A549 (cell line): ENCODE data around the gene PDE8A. TPM values are rescaled to one million over a fixed set of nuclear protein-coding genes. Genes with fewer than 3 reads are reported as not detected.

Source experiments
- ATAC-seq, 2 experiments: fragments of 200-7000 bp in 1 of 2; fragments of >200 bp in 1 of 2; cut with Nextera tagmentation in 1 of 2; cut with Tn5 transposase in 1 of 2; 3 replicates each; pipeline versions ENCODE4 v1.8.0 to v1.9.1; 2018 to 2020; ENCODE audit warnings: mild to moderate bottlenecking in 1 of 2, moderate library complexity in 1 of 2
- CTCF ChIA-PET: fragments of 300-600 bp; sonication (Branson Sonifier 250); formaldehyde crosslinking; extraction: SDS; loops from one replicate; lab custom pipeline; 2021; ENCODE audit warnings: antibody characterized with exemption, inconsistent platforms; lab: Yijun Ruan, JAX
- POLR2A ChIA-PET: fragments of 350-600 bp; formaldehyde crosslinking; extraction: SDS; loops from one replicate; lab custom pipeline; 2021; ENCODE audit warnings: antibody characterized with exemption, inconsistent platforms; lab: Yijun Ruan, JAX
- DNase-seq, 2 experiments: peaks; one replicate each; pipeline versions ENCODE4 v3.0.0 to v3.0.0-alpha.2; 2011 to 2016; ENCODE audit warnings: low read depth in 1 of 2, low spot score in 1 of 2
- FAIRE-seq: peaks from 2 replicates; lab custom pipeline; 2011; peaks lifted over from hg19 to GRCh38; lab: Jason Lieb, UNC
- H3K27ac ChIP-seq, 2 experiments: fragments of >200 bp; sonication (Bioruptor Twin); formaldehyde crosslinking; 3 replicates each; pipeline ENCODE4 v1.5.1; 2016 to 2017
- H3K4me1 ChIP-seq: fragments of >200 bp; sonication (Bioruptor Twin); formaldehyde crosslinking; 3 replicates; pipeline ENCODE4 v1.6.1; 2016
- H3K4me2 ChIP-seq: fragments of >200 bp; sonication (Bioruptor Twin); formaldehyde crosslinking; 3 replicates; pipeline ENCODE4 v1.6.1; 2016
- H3K4me3 ChIP-seq: fragments of >200 bp; sonication (Bioruptor Twin); formaldehyde crosslinking; 3 replicates; pipeline ENCODE4 v1.5.1; 2016
- H3K9me3 ChIP-seq: fragments of >200 bp; sonication (Bioruptor Twin); formaldehyde crosslinking; 3 replicates; pipeline ENCODE4 v1.6.1; 2016
- BCL3 ChIP-seq: fragments of >200 bp; sonication (Bioruptor Twin); formaldehyde crosslinking; IDR thresholded peaks from 3 replicates; pipeline ENCODE4 v1.6.1; 2016
- EP300 ChIP-seq, 2 experiments: fragments of >200 bp; sonication (Bioruptor Twin); formaldehyde crosslinking; IDR thresholded peaks; 2 replicates in 1 of 2; 3 replicates in 1 of 2; pipeline ENCODE4 v1.6.1; 2016 to 2017
- FOSL2 ChIP-seq, 2 experiments: fragments of 450-650 bp in 1 of 2; fragments of >200 bp in 1 of 2; sonication (Bioruptor Twin) in 1 of 2; formaldehyde crosslinking; IDR thresholded peaks; 2 replicates each; pipeline versions ENCODE4 v1.5.0 to v1.6.1; 2016 to 2020; ENCODE audit warnings: mild to moderate bottlenecking in 1 of 2, moderate library complexity in 1 of 2
- GATA3 ChIP-seq: IDR thresholded peaks from 2 replicates; pipeline ENCODE4 v1.6.1; 2012; ENCODE audit warnings: borderline replicate concordance
- HOXA7 ChIP-seq: fragments of 250-450 bp; sonication (Bioruptor Pico); IDR thresholded peaks from 2 replicates; pipeline ENCODE4 v1.5.0; 2020; ENCODE audit warnings: mild to moderate bottlenecking, moderate library complexity
- MAFK ChIP-seq: fragments of 450-650 bp; IDR thresholded peaks from 2 replicates; pipeline ENCODE4 v1.6.1; 2014; ENCODE audit not compliant: partially characterized antibody
- MAZ ChIP-seq: fragments of 150-350 bp; IDR thresholded peaks from 2 replicates; pipeline ENCODE4 v1.6.1; 2014; ENCODE audit warnings: antibody characterized with exemption, low read depth, low read length, borderline replicate concordance
- NFE2L2 ChIP-seq: fragments of 150-350 bp; conservative IDR thresholded peaks from 2 replicates; pipeline ENCODE4 v1.6.1; 2014; ENCODE audit warnings: low read length
- NR3C1 ChIP-seq: fragments of >200 bp; sonication (Bioruptor Twin); formaldehyde crosslinking; IDR thresholded peaks from 3 replicates; pipeline ENCODE4 v1.6.1; 2017
- RARB ChIP-seq: fragments of 250-450 bp; sonication (Bioruptor Pico); IDR thresholded peaks from 2 replicates; pipeline ENCODE4 v1.8.0; 2021; ENCODE audit warnings: mild to moderate bottlenecking, moderate library complexity
- USF2 ChIP-seq: fragments of 450-650 bp; IDR thresholded peaks from 2 replicates; pipeline ENCODE4 v1.6.1; 2014; ENCODE audit warnings: antibody characterized with exemption
- WGBS: methylation state at CpG from one replicate; pipeline ENCODE4 v1.1.6; 2017; ENCODE audit errors: missing lambda C conversion rate; 5-methylcytosine and 5-hydroxymethylcytosine counted together
- polyA plus RNA-seq, 4 experiments: library from polyadenylated mRNA; depleted of rRNA in 3 of 4; stranded (reverse); fragments of >200 nt; fragmentation: RNase III in 1 of 4; extraction: RNeasy Plus Mini Kit Qiagen cat#74134 plus additional on column Dnase treatment in 1 of 4; gene quantifications; 2 replicates in 3 of 4; 3 replicates in 1 of 4; pipeline ENCODE4 v1.2.3, GENCODE V29; 2011 to 2017
- TF ChIP-seq, protein P1 (sequence below): IDR thresholded peaks from 2 replicates; pipeline ENCODE4 v1.6.1; 2012
- TF ChIP-seq, protein P2 (sequence below): IDR thresholded peaks from 2 replicates; pipeline ENCODE4 v1.6.1; 2012
- TF ChIP-seq, protein P3 (sequence below): fragments of 150-350 bp; IDR thresholded peaks from 2 replicates; pipeline ENCODE4 v1.6.1; 2014; ENCODE audit warnings: low read depth, mild to moderate bottlenecking, low read length

PDE8A gene
- polyA plus RNA-seq, 2 of the 4 experiments (the other 2 are of a cell fraction), result 45.3 to 204 TPM

GRCh38 chr15:84946772-84947489 lies 34.7 kb upstream of the PDE8A start:
- no peak overlapping the region for H3K4me2 ChIP-seq
- 80% methylated on average over 5 of the region's 5 CpGs for WGBS
- H3K27ac ChIP-seq, result peak overlapping the region in 1 of 2 experiments; percentile 59; a peak in 3 of 6 replicates
- peaks cover 15% of the 10 kb centered on the region; the same call in 2 of the 3 replicates for H3K4me1 ChIP-seq
- DNase-seq (no peak), FAIRE-seq (no peak), ATAC-seq (no peak)
- TF ChIP-seq, protein P1, sequence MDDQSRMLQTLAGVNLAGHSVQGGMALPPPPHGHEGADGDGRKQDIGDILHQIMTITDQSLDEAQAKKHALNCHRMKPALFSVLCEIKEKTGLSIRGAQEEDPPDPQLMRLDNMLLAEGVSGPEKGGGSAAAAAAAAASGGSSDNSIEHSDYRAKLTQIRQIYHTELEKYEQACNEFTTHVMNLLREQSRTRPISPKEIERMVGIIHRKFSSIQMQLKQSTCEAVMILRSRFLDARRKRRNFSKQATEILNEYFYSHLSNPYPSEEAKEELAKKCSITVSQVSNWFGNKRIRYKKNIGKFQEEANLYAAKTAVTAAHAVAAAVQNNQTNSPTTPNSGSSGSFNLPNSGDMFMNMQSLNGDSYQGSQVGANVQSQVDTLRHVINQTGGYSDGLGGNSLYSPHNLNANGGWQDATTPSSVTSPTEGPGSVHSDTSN, result no peak
- ChIA-PET CTCF (interaction anchor here (0.8 to 12.5 kb wide), 8 partner anchors 9 to 348 kb away, joined by 3 to 78 read pairs (median 7); no protein-coding TSS in a partner anchor), POLR2A (no interaction called here)
- no peak overlapping the region for H3K4me3 ChIP-seq
- 0 out of 3 replicates have a peak, but pooled peaks cover 2% of the 10 kb centered on the region for H3K9me3 ChIP-seq

DNA sequence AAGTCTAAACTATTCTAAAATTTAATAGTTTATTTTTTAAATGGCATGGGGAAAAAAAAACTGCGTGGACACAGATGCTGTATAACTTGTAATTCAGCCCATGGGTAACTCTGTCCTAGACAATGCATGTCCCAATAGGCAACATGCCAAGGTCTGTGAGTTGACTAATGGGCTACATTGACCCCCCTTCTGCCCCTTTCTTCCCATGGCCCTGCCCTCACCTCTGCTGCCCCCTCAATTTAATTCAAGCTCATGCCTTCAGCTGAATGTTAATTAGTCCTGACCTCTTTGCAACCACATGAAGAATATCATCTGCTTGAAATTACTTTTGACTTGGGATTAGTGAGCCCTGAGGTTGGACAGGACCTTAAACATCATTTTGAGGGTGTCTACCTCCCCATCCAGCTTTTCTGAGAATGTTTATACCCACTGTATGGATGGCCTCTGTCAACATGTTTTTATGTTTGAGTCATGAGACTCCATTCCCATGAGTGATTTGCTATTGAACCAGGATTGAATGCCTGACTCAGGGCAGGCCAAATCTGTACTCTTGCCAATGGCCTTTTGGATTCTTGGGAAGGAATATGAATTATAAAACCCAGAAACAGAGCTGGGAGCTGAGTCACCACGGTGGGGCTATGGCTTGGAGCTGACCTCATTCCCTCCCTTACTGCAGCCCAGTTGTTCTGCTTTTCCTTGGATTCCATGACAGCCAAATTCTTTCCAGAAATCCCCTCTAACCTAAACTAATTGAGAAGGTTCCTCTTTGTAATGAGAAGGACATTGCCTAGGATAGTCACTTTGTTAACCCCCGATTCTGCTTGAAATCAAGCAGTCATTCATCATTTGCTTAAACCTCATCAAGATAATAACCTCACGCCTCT lies 33.5 kb upstream of the PDE8A start:
- H3K27ac ChIP-seq, result peak overlapping the region in 1 of 2 experiments; percentile 55; a peak in 3 of 6 replicates
- H3K4me2 ChIP-seq, result peak overlapping the region; percentile 11; the same call in 2 of the 3 replicates
- WGBS, result 61% methylated on average over 4 of the region's 4 CpGs
- H3K9me3 ChIP-seq, result no peaks in the 10 kb centered on the region
- peaks cover 15% of the 10 kb centered on the region; the same call in 2 of the 3 replicates for H3K4me1 ChIP-seq
- ChIA-PET POLR2A (no interaction called here), CTCF (interaction anchor here (0.6 to 12.5 kb wide), 16 partner anchors 8 to 377 kb away, joined by 3 to 78 read pairs (median 4); partner anchors contain the start of gene WDR73)
- ATAC-seq, result peak; percentile 36 to 74; a peak in 4 of 6 replicates
- peak in 1 of 2 experiments; percentile 43 for DNase-seq
- no peak overlapping the region for H3K4me3 ChIP-seq
- FAIRE-seq, result no peak
- TF ChIP-seq MAFK (peak; percentile 2), FOSL2 (IDR thresholded peaks at IDR 0.05) (no peak), FOSL2 (CRISPR knock-in tag; IDR thresholded peaks at IDR 0.05) (peak; percentile 55), GATA3 (no peak)

DNA sequence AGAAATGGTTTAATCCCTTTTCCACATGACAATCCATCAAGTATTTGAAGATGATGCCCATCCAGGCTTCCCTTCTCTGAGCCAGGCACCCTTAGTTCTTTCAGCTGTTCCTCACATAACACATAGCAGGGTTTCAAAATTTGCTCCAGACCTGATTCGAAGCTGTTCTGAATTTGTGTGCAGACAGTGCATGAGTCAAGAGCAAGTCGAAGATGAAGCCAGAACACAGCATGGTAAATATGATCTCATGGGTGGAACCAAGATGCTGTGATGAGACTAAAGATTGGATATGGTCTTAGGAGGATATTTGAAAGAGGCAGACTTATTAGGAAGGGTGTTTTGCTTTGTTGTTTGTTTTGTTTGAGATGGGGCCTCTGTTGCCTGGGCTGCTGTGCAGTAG lies 32.6 kb upstream of the PDE8A start:
- no peak for FAIRE-seq
- WGBS, result 93% methylated on average over 2 of the region's 2 CpGs
- Histone ChIP-seq H3K4me3 (no peak overlapping the region), H3K9me3 (no peaks in the 10 kb centered on the region), H3K4me1 (peaks cover 15% of the 10 kb centered on the region; the same call in 2 of the 3 replicates), H3K4me2 (no peak overlapping the region), H3K27ac (peak overlapping the region in 1 of 2 experiments; percentile 38; a peak in 2 of 6 replicates)
- DNase-seq, result no peak
- ATAC-seq, result no peak
- CTCF ChIA-PET, result interaction anchor here (0.6 to 12.5 kb wide), 11 partner anchors 9 to 378 kb away, joined by 3 to 132 read pairs (median 4); partner anchors contain the start of gene WDR73
- TF ChIP-seq, protein P2, sequence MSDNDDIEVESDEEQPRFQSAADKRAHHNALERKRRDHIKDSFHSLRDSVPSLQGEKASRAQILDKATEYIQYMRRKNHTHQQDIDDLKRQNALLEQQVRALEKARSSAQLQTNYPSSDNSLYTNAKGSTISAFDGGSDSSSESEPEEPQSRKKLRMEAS, result no peak
- no peak for TF ChIP-seq BCL3
- TF ChIP-seq, protein P3, sequence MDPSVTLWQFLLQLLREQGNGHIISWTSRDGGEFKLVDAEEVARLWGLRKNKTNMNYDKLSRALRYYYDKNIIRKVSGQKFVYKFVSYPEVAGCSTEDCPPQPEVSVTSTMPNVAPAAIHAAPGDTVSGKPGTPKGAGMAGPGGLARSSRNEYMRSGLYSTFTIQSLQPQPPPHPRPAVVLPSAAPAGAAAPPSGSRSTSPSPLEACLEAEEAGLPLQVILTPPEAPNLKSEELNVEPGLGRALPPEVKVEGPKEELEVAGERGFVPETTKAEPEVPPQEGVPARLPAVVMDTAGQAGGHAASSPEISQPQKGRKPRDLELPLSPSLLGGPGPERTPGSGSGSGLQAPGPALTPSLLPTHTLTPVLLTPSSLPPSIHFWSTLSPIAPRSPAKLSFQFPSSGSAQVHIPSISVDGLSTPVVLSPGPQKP, result no peak
- POLR2A ChIA-PET, result no interaction called here

- Histone ChIP-seq H3K4me3 (no peak overlapping the region), H3K4me2 (no peak overlapping the region), H3K27ac (peak overlapping the region in 1 of 2 experiments; percentile 10; a peak in 1 of 6 replicates), H3K4me1 (peaks cover 17% of the 10 kb centered on the region), H3K9me3 (no peaks in the 10 kb centered on the region)
- ChIA-PET CTCF (interaction anchor here (1.2 to 7.0 kb wide), 6 partner anchors 8 to 351 kb away, joined by 3 to 132 read pairs (median 4); no protein-coding TSS in a partner anchor), POLR2A (no interaction called here)
- TF ChIP-seq MAFK (no peak), USF2 (no peak), RARB (CRISPR knock-in tag) (no peak), NR3C1 (no peak), EP300 (IDR thresholded peaks at IDR 0.05) (no peak), HOXA7 (no peak), MAZ (no peak), NFE2L2 (no peak)
- TF ChIP-seq, protein P1, result no peak
- WGBS, result 72% methylated on average over 7 of the region's 7 CpGs
- DNase-seq (no peak), FAIRE-seq (no peak), ATAC-seq (no peak)
Measured at GRCh38 chr15:84949845-84950569, 31.6 kb upstream of the PDE8A start.
